ENCODE measurements around the gene SLC30A2. TPM values are rescaled to one million over a fixed set of nuclear protein-coding genes. Genes with fewer than 3 reads are reported as not detected.

SLC30A2 gene
- total and polyA plus RNA-seq, 8 donors, result 24.1 to 142 (median 47.0) TPM

- ATAC-seq, result no peak
- WGBS, 2 donors, result 94 to 97% methylated on average over 6 of the region's 6 CpGs
- Histone ChIP-seq H3K9me3 (no peaks in the 10 kb centered on the region), H3K4me3 (no peak overlapping the region), H3K27me3 (no peaks in the 10 kb centered on the region), H3K27ac (no peak overlapping the region), H3K36me3 (no peaks in the 10 kb centered on the region), H3K4me1 (peaks cover 9 to 24% (median 13%) of the 10 kb centered on the region in 3 donors)
- FAIRE-seq, result no peak
- TF ChIP-seq CTCF (IDR thresholded peaks at IDR 0.05), result no peak
- intact Hi-C loops (cut with DNase I), result no loop called here
- DNase-seq, result no peak
Measured at GRCh38 chr1:26070963-26071342, 25.0 kb upstream of the SLC30A2 start.

GRCh38 chr1:26070296-26070962 is 24.5 kb upstream of the SLC30A2 start:
- no peak for FAIRE-seq
- WGBS, 2 donors, result 95% methylated on average over 4 of the region's 4 CpGs
- intact Hi-C loops (cut with DNase I), result no loop called here

GRCh38 chr1:26069941-26070295 is 24.0 kb upstream of the SLC30A2 start:
- Histone ChIP-seq H3K27ac (no peak overlapping the region), H3K4me1 (peaks cover 4 to 21% (median 13%) of the 10 kb centered on the region in 3 donors), H3K4me3 (no peak overlapping the region), H3K36me3 (no peaks in the 10 kb centered on the region), H3K9me3 (no peaks in the 10 kb centered on the region), H3K27me3 (no peaks in the 10 kb centered on the region)
- DNase-seq, result no peak
- 75 to 78% methylated on average over 1 of the region's 1 CpG for WGBS, 2 donors
- TF ChIP-seq CTCF (IDR thresholded peaks at IDR 0.05), result no peak
- ATAC-seq, result no peak
- FAIRE-seq, result no peak
- intact Hi-C loops (cut with DNase I), result no loop called here

More at GRCh38 chr1:26070296-26070962, 24.5 kb upstream of the SLC30A2 start:
- Histone ChIP-seq H3K27me3 (no peaks in the 10 kb centered on the region), H3K4me3 (no peak overlapping the region), H3K27ac (no peak overlapping the region), H3K36me3 (no peaks in the 10 kb centered on the region), H3K4me1 (peaks cover 4 to 21% (median 13%) of the 10 kb centered on the region in 3 donors), H3K9me3 (no peaks in the 10 kb centered on the region)
- no peak for ATAC-seq
- DNase-seq, result no peak
- no peak for TF ChIP-seq CTCF (IDR thresholded peaks at IDR 0.05)

- Histone ChIP-seq H3K27me3 (no peaks in the 10 kb centered on the region), H3K9me3 (no peaks in the 10 kb centered on the region), H3K36me3 (no peaks in the 10 kb centered on the region), H3K4me1 (peaks cover under 1 to 8% (median 4%) of the 10 kb centered on the region in 3 donors), H3K27ac (peak within 1 kb of the TSS in 1 of 4 donors; percentile 3), H3K4me3 (no peak within 1 kb of the TSS)
- DNase-seq (no peak), ATAC-seq (no peak), FAIRE-seq (no peak)
- no peak for TF ChIP-seq CTCF (IDR thresholded peaks at IDR 0.05)
- intact Hi-C loops (cut with DNase I), result no loop called here
- 72 to 74% methylated on average over 9 of the region's 9 CpGs for WGBS, 2 donors
Measured at GRCh38 chr1:26067432-26067911, 21.6 kb upstream of the SLC30A2 start, which contains the start of gene TRIM63. Gene TRIM63 (minus strand): TSS chr1:26067630. CDS start chr1:26067494, 136 bp downstream.

- Histone ChIP-seq H3K9me3 (no peaks in the 10 kb centered on the region), H3K27ac (peak overlapping the region in 1 of 4 donors; percentile 3), H3K36me3 (no peaks in the 10 kb centered on the region), H3K4me3 (no peak overlapping the region), H3K27me3 (no peaks in the 10 kb centered on the region), H3K4me1 (peaks cover 0 to 3% (median 0%) of the 10 kb centered on the region in 3 donors)
- no peak for TF ChIP-seq CTCF (IDR thresholded peaks at IDR 0.05)
- WGBS, 2 donors, result 35 to 46% methylated on average over 4 of the region's 4 CpGs
- intact Hi-C loops (cut with DNase I), result no loop called here
- FAIRE-seq (no peak), DNase-seq (peak in 1 of 6 donors; percentile 39), ATAC-seq (peak; percentile 14 to 68 (median 47))
Measured at GRCh38 chr1:26066857-26067256, 20.9 kb upstream of the SLC30A2 start.

Data from pancreas (tissue), 10 donors.